8988T (cell line): ENCODE data around the gene LMTK2.

ENCODE experiments used
- DNase-seq: peaks from one replicate; pipeline ENCODE4 v3.0.0; 2011

Gene LMTK2

DNA sequence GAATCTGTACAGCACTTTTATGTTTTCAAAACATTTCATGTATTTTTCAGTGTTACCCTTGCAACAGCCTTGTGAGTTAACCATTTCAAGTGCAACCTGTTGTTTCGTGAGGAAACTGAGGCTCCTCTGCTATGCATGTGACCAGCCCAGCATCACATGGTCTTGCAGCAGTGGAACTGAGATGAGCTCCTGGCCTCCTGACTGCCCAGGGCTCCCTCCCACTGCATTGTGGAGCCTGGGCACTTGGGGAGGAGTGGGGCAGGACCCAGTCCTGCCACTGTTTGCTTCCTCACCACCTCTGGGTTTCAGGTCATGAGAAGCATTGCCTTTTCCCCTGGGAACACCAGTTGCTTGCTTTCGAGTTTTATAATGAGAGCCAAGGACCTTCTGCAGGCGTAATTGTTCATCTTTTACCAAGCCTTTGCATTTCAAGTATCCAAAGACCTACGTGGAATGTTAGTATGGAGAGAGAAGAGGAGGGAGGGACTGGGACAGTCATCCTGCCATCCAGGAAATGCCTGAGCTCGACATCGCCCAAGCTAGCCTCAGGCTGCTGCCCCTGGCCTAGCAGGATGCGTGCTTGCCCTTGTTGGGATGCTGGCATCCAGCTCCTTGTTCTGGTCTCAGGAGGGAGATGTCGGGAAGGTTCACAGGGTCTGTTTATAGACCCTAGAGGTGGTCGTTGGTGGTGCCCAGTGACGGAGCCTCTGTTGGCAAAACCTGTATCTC, 72.3 kb downstream of the LMTK2 start:
- no peak for DNase-seq

DNA sequence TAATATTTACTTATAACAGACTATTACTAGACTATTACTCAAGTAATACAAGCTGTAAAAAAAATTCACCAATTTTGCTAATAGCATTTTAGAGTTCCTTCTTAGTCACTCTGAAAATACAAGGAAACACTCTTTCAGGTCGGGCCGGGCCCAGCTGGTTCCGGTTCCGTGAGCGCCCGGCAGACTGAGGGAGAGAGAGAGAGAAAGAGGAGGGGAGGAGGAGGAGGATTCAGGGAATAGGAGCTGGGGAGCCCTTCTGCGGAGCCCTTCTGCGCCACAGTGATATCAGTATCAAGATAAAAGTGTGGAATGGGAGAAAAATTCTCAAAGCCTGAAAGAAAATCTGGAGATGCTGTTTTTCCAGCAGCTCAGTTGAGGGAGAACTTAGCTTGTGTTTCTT, 74.1 kb downstream of the LMTK2 start:
- no peak for DNase-seq

GRCh38 chr7:98185101-98185500, 78.4 kb downstream of the LMTK2 start:
- DNase-seq, result no peak

- DNase-seq, result no peak
Measured at GRCh38 chr7:98186452-98187137, 79.9 kb downstream of the LMTK2 start.

GRCh38 chr7:98187138-98187502, 80.5 kb downstream of the LMTK2 start:
- no peak for DNase-seq

GRCh38 chr7:98189559-98189958, 82.9 kb downstream of the LMTK2 start:
- DNase-seq, result no peak

DNA sequence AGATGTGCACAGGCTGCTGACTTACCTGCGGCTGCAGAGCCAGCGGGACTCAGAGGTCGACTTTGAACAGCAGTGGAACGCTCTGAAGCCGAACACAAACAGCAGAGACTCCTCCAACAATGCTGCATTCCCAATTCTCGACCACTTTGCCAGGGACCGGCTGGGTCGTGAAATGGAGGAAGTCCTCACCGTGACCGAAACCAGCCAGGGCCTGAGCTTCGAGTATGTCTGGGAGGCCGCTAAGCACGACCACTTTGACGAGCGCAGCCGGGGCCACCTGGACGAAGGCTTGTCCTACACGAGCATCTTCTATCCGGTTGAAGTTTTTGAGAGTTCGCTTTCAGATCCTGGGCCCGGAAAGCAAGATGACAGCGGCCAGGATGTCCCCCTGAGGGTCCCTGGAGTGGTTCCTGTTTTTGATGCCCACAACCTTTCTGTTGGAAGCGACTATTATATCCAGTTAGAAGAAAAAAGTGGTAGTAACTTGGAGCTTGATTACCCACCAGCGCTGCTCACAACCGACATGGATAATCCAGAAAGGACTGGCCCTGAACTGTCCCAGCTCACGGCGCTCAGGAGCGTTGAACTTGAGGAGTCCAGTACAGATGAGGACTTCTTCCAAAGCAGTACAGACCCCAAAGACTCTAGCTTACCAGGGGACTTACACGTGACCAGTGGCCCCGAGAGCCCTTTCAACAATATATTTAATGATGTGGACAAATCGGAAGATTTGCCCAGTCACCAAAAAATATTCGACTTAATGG, 85.2 kb downstream of the LMTK2 start:
- no peak for DNase-seq

GRCh38 chr7:98192781-98193457, 86.3 kb downstream of the LMTK2 start:
- DNase-seq, result no peak

DNA sequence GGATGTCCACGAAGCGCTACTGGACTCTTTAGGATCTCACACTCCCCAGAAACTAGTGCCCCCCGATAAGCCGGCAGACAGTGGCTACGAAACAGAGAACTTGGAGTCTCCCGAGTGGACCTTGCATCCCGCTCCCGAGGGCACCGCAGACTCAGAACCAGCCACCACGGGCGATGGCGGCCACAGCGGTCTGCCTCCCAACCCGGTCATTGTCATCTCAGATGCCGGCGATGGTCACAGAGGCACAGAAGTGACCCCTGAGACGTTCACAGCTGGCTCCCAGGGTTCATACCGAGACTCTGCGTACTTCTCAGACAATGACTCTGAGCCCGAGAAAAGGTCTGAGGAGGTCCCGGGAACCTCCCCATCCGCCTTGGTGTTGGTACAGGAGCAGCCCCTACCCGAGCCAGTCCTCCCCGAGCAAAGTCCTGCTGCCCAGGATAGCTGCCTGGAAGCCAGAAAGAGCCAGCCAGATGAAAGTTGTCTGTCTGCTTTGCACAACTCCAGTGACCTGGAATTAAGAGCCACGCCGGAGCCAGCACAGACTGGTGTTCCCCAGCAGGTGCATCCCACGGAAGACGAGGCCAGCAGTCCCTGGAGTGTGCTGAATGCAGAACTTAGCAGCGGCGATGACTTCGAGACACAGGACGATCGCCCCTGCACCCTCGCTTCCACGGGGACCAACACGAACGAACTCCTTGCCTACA, 87.0 kb downstream of the LMTK2 start:
- DNase-seq, result no peak

DNA sequence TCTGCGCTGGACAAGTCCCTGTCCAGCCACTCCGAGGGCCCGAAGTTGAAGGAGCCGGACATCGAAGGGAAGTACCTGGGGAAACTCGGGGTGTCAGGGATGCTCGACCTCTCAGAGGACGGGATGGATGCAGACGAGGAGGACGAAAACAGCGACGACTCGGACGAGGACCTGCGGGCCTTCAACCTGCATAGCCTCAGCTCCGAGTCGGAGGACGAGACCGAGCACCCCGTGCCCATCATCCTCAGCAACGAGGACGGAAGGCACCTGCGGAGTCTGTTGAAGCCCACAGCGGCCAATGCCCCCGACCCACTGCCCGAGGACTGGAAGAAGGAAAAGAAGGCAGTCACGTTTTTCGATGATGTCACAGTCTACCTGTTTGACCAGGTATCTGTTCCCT, 87.5 kb downstream of the LMTK2 start:
- no peak for DNase-seq

GRCh38 chr7:98194672-98195457, 88.2 kb downstream of the LMTK2 start:
- DNase-seq, result no peak

DNA sequence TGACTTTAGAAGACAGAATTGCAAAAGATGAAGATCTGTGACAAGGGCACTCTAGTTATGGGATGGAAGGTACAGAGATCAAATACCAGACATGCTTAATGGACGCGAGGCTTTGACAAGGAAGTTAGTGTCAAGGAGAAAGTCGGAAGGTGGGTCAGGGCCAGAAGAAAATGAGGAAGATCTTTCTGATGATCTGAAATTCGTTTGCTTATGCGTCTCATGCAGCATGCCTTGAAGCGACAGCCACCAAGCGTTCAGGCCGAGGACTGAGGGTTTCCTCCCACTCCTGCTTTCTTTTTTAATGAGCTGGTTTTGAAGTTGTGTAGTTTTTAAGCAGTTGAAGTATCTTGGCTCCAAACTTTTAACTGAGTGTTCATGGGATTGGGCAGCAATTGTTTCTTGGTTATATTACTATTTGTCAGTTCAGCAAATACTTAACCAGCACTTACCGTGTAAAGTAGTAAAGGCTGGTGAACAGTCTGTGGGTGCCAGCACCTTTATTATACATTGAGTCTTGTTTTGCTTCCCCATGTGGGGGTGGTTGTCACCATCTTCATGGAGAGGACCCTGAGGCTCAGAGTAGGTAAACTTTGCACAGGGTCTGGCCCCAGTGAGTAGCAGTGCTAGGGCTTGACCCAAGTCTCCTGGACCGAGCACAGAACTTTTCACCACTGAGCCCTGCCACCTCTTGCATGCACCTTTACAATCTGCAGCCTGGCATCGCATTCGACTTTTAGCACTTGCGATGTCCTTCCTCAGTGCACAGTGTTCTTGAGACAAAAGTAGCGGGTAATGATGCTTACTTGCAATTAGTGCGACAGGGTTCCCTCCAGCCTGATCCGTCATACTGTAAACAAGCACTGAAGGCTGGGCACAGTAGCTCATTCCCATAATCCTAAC, 90.3 kb downstream of the LMTK2 start:
- no peak for DNase-seq

GRCh38 chr7:98199131-98199530, 92.5 kb downstream of the LMTK2 start:
- DNase-seq, result no peak

GRCh38 chr7:98200364-98200763, 93.7 kb downstream of the LMTK2 start:
- no peak for DNase-seq

GRCh38 chr7:98202367-98203195, 95.9 kb downstream of the LMTK2 start:
- DNase-seq, result no peak

- no peak for DNase-seq
Measured at GRCh38 chr7:98203261-98203963, 96.8 kb downstream of the LMTK2 start.

DNA sequence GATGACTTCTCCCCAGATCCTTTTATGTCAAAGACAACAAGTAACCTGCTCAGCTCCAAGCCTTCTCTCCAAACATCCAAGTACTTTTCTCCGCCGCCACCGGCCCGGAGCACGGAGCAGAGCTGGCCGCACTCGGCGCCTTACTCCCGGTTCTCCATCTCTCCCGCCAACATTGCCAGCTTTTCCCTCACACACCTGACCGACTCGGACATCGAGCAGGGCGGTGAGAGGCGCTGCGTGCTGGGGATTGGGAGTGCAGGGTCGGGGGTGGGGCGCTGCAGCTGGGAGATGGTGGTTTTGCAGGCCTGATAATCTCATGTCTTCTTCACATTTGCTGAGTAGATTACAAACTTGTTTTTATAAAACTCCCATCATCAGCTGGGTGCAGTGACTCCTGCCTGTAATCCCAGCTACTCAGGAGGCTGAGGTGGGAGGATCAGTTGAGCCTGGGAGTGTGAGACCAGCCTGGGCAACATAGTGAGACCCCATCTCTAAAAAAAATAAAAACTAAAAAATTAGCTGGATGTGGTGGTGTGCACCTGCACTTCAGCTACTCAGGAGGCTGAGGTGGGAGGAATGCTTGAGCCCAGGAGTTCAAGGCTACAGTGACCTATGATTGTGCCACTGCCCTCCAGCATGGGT, 97.4 kb downstream of the LMTK2 start:
- DNase-seq, result no peak

DNA sequence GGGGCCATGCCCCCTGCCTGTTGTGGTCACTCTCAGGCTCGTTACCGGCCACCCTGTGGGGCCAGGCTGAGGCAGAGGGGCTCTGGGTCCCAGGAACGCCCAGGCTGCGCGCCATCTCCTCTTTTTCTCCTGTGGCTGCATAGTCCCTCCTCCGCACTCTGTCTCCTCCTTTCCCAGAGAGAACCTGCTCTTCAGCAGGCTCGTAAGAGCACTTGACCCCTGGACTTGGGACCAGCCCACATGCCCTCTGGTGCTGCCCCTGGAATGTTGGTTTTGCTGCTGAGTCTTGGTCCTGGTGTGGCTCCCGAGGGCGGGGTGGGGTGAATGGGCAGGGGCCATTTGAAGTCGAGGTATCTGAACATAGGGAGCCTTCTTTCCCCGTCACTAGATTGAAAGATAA, 98.0 kb downstream of the LMTK2 start:
- no peak for DNase-seq
